PFSK-1 (cell line): ENCODE data around the gene RNPEP.

Experiments
- FOXP2 ChIP-seq: optimal IDR thresholded peaks from 2 replicates; pipeline ENCODE3; 2011; ENCODE audit warnings: borderline replicate concordance, control low read depth, inconsistent platforms; ENCODE audit not compliant: insufficient read depth; ENCODE audit errors: extremely low read length, extremely low read depth
- POLR2AphosphoS5 ChIP-seq: IDR thresholded peaks from 2 replicates; pipeline ENCODE4 v1.6.1; 2012; ENCODE audit warnings: low read depth, mild to moderate bottlenecking, control low read depth, low read length, moderate library complexity
- SIN3A ChIP-seq: IDR thresholded peaks from 2 replicates; pipeline ENCODE4 v1.6.1; 2012; ENCODE audit warnings: mild to moderate bottlenecking, low read length, moderate library complexity, borderline replicate concordance; ENCODE audit not compliant: insufficient read depth
- TAF1 ChIP-seq: IDR thresholded peaks from 2 replicates; pipeline ENCODE4 v1.6.1; 2012; ENCODE audit warnings: low read length, control low read depth, borderline replicate concordance; ENCODE audit not compliant: insufficient read depth
- TF ChIP-seq, protein P1 (sequence below), 2 experiments: IDR thresholded peaks; 2 replicates each; pipeline versions ENCODE4 v1.6.1 to v1.8.0; 2011 to 2012; ENCODE audit warnings: low read depth in 2 of 2, low read length in 2 of 2, control low read depth in 1 of 2, inconsistent platforms in 1 of 2, mild to moderate bottlenecking in 1 of 2, moderate library complexity in 1 of 2; ENCODE audit not compliant: insufficient read depth in 1 of 2

The RNPEP gene

DNA sequence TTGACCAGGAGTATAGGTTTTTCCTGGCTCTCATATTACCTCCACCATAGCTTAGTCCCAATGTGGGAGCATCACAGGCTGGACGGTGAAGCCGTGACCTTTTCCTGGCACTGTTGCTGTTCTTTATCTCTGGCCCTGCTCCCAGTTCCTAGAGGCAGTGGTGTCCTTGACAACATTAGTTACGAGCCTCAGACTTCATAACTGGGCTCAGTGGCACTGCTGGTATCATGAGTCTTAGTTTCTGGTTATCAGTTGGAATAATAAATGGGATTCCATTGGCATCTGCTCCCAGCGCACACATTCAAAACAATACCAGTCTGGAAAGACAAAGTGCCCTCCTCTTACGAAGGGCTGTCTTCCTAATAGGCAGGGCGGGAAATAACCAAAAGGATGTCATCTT, 8.0 kb downstream of the RNPEP start:
- TF ChIP-seq, protein P1, sequence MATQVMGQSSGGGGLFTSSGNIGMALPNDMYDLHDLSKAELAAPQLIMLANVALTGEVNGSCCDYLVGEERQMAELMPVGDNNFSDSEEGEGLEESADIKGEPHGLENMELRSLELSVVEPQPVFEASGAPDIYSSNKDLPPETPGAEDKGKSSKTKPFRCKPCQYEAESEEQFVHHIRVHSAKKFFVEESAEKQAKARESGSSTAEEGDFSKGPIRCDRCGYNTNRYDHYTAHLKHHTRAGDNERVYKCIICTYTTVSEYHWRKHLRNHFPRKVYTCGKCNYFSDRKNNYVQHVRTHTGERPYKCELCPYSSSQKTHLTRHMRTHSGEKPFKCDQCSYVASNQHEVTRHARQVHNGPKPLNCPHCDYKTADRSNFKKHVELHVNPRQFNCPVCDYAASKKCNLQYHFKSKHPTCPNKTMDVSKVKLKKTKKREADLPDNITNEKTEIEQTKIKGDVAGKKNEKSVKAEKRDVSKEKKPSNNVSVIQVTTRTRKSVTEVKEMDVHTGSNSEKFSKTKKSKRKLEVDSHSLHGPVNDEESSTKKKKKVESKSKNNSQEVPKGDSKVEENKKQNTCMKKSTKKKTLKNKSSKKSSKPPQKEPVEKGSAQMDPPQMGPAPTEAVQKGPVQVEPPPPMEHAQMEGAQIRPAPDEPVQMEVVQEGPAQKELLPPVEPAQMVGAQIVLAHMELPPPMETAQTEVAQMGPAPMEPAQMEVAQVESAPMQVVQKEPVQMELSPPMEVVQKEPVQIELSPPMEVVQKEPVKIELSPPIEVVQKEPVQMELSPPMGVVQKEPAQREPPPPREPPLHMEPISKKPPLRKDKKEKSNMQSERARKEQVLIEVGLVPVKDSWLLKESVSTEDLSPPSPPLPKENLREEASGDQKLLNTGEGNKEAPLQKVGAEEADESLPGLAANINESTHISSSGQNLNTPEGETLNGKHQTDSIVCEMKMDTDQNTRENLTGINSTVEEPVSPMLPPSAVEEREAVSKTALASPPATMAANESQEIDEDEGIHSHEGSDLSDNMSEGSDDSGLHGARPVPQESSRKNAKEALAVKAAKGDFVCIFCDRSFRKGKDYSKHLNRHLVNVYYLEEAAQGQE (IDR thresholded peaks at IDR 0.05; ENCODE audit: insufficient read depth in 1 of 2, low read depth in 2 of 2, low read length in 2 of 2): no peak
- no peak for TF ChIP-seq POLR2AphosphoS5
- no peak for TF ChIP-seq TAF1
- TF ChIP-seq SIN3A: no peak
- no peak for TF ChIP-seq FOXP2

DNA sequence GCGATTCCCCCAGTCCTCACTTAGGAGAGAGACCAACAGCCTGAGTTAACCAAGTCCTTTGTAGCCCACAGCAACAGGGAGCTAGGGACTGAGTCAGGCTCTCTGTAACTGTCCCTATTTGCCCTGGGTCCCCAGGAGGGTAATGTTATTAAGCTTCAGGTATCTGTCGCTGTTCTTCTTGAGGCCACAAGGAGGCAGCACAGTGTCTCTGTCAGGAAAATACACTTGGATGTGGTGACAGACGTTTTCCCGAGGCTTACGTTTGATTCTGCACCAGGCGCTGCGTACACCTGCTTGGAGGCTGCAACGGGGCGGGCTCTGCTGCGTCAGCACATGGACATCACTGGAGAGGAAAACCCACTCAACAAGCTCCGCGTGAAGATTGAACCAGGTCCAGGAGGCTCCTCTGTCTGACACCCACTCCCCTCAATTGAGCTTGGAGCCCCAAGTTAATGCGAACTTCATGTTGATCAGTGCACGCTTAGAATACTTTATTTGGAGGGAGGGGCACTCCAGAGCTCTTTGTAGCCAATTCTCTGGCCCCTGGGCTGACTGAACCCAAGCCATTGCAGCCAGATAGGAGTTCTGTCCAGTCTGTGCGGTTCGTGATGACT, 17.3 kb downstream of the RNPEP start:
- TF ChIP-seq, protein P1 (IDR thresholded peaks at IDR 0.05; ENCODE audit: insufficient read depth in 1 of 2, low read depth in 2 of 2, low read length in 2 of 2): no peak
- no peak for TF ChIP-seq SIN3A

DNA sequence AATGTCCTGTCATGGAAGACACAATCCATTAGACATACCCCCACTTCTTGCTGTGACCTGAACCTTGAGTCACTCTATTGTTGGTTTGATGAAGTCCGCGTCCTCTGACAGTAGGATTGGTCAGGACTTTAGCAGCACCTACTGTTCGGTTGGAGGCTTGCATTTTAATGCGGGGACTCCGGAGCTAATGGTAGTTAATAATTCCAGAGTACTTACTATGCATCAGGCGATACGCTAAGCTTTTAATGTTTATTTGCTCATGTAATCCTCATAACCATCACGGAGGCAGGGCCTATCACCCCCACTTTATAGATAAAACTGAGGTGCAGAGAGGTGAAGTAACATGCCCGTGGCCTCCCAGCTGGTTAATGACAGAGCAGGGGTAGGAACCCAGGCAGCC, 20.1 kb downstream of the RNPEP start:
- TF ChIP-seq SIN3A (no peak), POLR2AphosphoS5 (no peak), TAF1 (no peak), FOXP2 (no peak)
- TF ChIP-seq, protein P1 (IDR thresholded peaks at IDR 0.05; ENCODE audit: insufficient read depth in 1 of 2, low read depth in 2 of 2, low read length in 2 of 2): no peak

DNA sequence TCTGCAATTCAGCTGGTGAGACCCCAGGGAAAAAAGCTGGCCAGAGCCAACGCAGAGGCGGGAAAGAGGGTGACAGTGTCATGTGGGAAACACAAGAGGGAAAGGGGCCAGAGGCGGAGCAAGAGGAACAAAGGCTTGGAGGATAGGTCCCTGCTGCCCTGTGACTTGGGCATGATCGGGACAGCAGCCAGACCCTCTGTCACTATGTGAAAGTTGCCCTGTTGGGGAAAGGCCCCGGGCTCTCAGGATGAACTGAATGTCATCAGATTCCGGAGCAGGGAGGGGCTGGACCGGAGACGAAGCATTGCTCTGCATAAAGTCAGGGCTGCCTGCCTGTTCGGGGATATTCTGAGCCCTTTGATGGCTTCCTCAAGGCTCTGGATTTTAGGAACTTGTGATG, 22.3 kb downstream of the RNPEP start:
- no peak for TF ChIP-seq SIN3A
- no peak for TF ChIP-seq POLR2AphosphoS5
- TF ChIP-seq FOXP2: no peak
- no peak for TF ChIP-seq TAF1
- TF ChIP-seq, protein P1 (IDR thresholded peaks at IDR 0.05; ENCODE audit: insufficient read depth in 1 of 2, low read depth in 2 of 2, low read length in 2 of 2): no peak

DNA sequence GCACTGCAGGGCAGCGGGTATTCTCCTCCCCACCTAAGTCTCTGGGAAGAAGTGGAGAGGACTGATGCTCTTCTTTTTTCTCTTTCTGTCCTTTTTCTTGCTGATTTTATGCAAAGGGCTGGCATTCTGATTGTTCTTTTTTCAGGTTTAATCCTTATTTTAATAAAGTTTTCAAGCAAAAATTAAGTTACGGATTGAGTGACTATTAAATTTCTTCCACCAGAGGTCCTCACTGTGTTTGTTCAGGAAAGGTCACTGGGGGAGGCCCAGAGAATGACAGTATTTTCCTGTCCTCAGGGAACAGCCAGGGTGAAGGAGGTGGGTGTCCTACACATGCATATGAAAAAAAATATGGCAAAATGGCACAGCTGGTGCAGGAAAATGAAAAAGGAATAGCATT, 23.5 kb downstream of the RNPEP start:
- TF ChIP-seq TAF1: no peak
- TF ChIP-seq FOXP2: no peak
- TF ChIP-seq, protein P1 (IDR thresholded peaks at IDR 0.05; ENCODE audit: insufficient read depth in 1 of 2, low read depth in 2 of 2, low read length in 2 of 2): no peak
